ENCODE results near the gene CBX4.
"Not testable (repeated sequence)": the region's sequence is repeated elsewhere in the genome, so short reads cannot be mapped to it uniquely, and the experiment has no call there.

CBX4 gene

GRCh38 chr17:79859676-79860615 lies 20.7 kb upstream of the CBX4 start:
- no peak for DNase-seq

GRCh38 chr17:79857095-79857494 lies 17.9 kb upstream of the CBX4 start:
- no peak for DNase-seq

GRCh38 chr17:79855331-79856124 lies 16.3 kb upstream of the CBX4 start:
- DNase-seq: no peak

- DNase-seq: no peak
Observed at GRCh38 chr17:79854080-79855060, 15.1 kb upstream of the CBX4 start.

GRCh38 chr17:79853168-79853567 lies 13.9 kb upstream of the CBX4 start:
- DNase-seq: not testable (repeated sequence)

GRCh38 chr17:79852748-79853147 lies 13.5 kb upstream of the CBX4 start:
- DNase-seq: no peak

- no peak for DNase-seq
Observed at GRCh38 chr17:79851461-79851817, 12.2 kb upstream of the CBX4 start.

GRCh38 chr17:79850571-79851460 lies 11.6 kb upstream of the CBX4 start:
- DNase-seq: no peak

- no peak for DNase-seq
Observed at GRCh38 chr17:79849953-79850352, 10.7 kb upstream of the CBX4 start.

GRCh38 chr17:79848370-79848766 lies 9.1 kb upstream of the CBX4 start:
- no peak for DNase-seq

GRCh38 chr17:79847698-79848369 lies 8.6 kb upstream of the CBX4 start:
- no peak for DNase-seq

GRCh38 chr17:79845601-79845949 lies 6.3 kb upstream of the CBX4 start:
- DNase-seq: no peak

GRCh38 chr17:79844869-79845600 lies 5.8 kb upstream of the CBX4 start:
- peak; percentile 81 for DNase-seq

GRCh38 chr17:79843816-79844800 lies 4.9 kb upstream of the CBX4 start:
- DNase-seq: no peak

- peak; percentile 59 for DNase-seq
Observed at GRCh38 chr17:79843474-79843815, 4.2 kb upstream of the CBX4 start.

- peak; percentile 68 for DNase-seq
Observed at GRCh38 chr17:79842656-79843473, 3.6 kb upstream of the CBX4 start.

- DNase-seq: peak; percentile 61
Observed at GRCh38 chr17:79842136-79842655, 3.0 kb upstream of the CBX4 start.
